Measurements from ENCODE around the gene SLC23A2.
"Not testable (repeated sequence)": the region's sequence is repeated elsewhere in the genome, so short reads cannot be mapped to it uniquely, and the experiment has no call there.

The SLC23A2 gene

DNA sequence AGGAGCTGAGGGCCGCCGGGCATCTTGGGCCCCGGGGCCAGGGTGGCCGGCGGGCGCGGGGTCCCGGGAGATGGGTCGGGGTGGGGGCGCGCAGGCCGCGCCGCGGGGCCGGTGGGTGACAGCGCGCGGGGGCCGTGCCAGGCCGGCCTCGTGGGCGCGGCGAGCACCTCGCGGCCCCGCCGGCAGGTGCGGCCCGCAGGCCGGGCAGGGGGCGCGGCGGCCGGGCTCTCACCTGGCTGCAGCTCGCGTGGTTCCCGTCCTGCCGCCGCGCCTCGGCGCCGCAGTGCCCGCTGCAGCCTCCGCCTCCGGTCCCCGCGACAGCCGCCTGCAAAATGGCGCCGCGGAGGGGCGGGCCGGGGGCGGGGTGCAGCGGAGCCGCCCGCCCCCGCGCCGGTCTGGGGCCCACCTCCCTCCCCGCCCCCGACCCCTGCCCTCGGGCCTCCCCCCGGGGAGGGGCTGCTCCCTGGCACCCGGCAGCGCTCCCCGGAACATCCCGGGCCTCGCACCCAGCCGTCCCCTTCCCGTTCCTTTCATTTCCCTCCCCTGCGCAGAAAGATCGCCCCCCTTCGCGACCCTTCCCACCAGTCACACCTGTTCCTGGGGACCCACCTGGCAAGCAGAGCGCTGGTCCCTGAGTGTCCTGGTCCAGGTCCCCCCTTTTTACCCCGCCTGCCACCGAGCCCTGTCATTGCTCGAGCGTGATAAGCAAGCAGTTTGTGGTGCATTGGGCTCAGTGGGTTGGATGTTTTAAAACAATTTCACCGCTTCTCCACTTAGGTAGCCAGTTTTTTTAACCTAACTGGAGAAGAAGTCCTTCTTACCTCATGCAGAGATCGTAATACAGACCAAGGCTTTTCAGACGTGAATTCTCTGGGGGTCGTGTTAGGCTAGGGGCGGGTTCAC, at the start of gene SLC23A2:
Gene SLC23A2, minus strand, starts transcription at position 337 of the 903 bp plus-strand sequence. CDS start 68,948 bp downstream, outside the sequence.
- DNase-seq: no peak

- DNase-seq: no peak
These were observed 45.5 kb upstream of the SLC23A2 start for GRCh38 chr20:5046656-5047339.

GRCh38 chr20:5045906-5046305, 44.6 kb upstream of the SLC23A2 start:
- DNase-seq: no peak

GRCh38 chr20:5044075-5044620, 42.8 kb upstream of the SLC23A2 start:
- DNase-seq: no peak

GRCh38 chr20:5041433-5041832, 40.1 kb upstream of the SLC23A2 start:
- no peak for DNase-seq

DNA sequence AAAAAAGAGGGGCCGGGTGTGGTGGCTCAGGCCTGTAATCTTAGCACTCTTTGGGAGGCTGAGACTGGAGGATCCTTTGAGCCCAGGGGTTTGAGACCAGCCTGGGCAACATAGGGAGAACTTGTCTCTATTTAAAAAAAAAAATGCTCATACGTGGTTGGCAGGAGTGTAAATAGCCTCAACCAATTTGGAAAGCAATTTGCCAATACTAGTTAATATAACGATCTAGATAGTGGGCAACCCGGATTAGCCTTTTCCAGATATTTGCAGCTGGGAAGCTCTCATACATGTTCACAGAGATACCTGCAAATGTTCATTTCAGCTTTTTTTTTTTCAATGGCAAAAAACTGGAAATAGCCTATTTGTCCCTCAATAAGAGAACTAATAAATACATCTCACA, 39.0 kb upstream of the SLC23A2 start:
- no peak for DNase-seq

DNA sequence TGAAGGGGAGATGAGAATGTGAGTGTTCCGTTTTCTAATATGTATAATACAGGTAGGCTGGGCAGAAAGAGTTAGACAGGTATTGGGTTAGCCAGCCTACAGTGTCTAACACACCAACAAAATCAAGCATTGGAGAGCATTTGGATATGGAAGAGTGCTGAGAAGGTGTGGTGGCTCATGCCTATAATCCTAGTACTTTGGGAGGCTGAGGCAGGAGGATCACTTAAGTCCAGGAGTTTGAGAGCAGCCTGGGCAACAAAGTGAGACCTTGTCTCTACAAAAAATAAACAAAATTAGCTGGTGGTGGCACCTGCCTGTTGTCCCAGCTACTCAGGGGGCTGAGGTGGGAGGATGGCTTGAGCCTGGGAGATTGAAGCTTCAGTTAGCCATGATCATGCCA, 38.6 kb upstream of the SLC23A2 start:
- no peak for DNase-seq

DNA sequence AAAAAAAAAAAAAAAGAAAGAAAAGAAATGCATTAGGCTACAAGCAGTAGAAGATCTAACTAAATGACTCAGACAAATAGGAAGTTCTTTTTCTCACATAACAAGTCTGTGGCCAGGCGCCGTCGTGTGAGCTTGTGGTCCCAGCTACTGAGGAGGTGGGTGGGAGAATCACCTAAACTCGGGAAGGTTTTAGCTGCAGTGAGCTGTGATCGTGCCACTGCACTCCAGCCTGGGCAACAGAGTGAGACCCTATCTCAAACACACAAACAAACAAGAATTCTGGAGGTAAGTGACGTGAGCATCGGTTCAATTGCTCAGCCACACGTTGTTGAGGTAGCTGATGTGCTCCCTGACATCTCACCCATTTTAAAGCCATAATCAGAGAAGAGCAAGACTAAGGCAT, 37.9 kb upstream of the SLC23A2 start:
- DNase-seq: no peak

DNA sequence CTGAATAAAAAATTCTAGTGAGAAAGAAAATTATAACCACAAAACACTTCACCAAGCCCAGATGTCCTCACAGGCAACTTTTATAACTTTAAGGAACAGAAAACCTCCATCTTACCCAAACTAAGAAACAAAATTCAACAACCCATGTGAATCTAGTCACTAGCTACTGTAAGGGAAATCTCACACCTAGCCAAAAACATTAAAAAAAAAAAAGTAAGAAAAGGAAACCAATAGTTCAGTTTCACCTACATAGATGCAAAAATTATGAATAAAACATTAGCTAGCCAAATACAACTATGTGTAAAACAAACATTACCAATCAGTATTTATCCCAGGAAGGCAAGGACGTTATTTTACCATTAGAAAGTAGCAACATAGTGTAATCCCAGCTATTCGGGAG, 35.5 kb upstream of the SLC23A2 start:
- no peak for DNase-seq

- DNase-seq: not testable (repeated sequence)
These were observed 34.2 kb upstream of the SLC23A2 start for GRCh38 chr20:5035518-5035917.

DNA sequence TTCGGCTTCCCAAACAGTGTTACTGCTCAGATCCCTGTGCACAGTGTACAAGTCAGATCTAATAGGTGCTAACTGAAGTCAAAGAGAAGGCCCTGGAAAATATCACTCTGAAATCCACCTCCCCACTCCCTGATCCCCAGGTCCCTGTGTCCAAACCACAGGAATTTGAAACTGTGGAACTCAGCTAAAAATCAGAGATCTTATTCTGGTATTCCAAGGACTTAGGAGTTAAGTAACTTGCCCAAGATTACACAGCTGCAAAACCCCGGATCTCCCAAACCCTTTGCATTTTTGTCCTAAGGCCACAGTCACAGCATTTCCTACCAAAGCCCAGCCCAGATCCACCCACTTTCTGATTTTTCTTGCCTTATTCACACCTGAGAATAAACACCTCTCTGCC, 32.3 kb upstream of the SLC23A2 start:
- no peak for DNase-seq

GRCh38 chr20:5031701-5032100, 30.4 kb upstream of the SLC23A2 start:
- DNase-seq: not testable (repeated sequence)

- no peak for DNase-seq
These were observed 29.9 kb upstream of the SLC23A2 start for GRCh38 chr20:5031206-5031557.

- DNase-seq: no peak
These were observed 29.3 kb upstream of the SLC23A2 start for GRCh38 chr20:5030348-5031205.

DNA sequence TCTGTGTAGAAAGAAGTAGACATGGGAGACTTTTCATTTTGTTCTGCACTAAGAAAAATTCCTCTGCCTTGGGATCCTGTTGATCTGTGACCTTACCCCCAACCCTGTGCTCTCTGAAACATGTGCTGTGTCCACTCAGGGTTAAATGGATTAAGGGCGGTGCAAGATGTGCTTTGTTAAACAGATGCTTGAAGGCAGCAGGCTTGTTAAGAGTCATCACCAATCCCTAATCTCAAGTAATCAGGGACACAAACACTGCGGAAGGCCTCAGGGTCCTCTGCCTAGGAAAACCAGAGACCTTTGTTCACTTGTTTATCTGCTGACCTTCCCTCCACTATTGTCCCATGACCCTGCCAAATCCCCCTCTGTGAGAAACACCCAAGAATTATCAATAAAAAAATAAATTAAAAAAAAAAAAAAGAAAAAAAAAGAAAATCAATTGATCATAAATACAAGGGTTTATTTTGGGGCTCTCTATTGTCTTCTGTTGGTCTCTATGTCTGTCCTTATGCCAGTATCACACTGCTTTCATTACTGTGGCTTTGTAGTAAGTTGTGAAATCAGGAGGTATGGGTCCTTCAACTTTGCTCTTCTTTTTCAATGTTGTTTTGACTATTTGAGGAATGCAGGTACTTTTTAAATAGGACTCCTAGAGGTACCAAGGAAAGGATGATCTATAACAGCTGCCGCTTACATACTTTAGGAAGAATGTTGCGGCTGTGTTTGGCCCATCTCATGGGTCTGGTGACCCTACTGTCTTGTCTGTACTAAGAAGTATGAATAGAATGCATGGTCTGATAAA, 27.1 kb upstream of the SLC23A2 start:
- not testable (repeated sequence) for DNase-seq

DNA sequence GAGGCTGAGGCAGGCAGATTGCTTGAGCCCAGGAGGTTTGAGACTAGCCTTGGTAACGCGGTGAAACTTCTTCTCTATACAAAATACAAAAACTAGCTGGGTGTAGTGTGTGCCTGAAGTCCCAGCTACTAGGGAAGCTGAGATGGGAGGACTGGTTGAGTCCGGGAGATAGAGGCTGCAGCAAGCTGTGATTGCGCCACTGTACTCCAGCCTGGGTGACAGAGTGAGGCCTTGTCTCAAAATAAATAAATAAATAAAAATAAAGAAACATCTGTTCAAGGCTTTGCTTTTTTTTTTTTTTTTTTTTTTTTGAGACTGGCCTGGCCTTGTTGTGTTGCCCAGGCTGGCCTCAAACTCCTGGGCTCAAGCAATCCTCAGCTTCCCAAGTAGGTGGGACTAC, 23.7 kb upstream of the SLC23A2 start:
- no peak for DNase-seq

- DNase-seq: no peak
These were observed 22.8 kb upstream of the SLC23A2 start for GRCh38 chr20:5024103-5024502.

DNA sequence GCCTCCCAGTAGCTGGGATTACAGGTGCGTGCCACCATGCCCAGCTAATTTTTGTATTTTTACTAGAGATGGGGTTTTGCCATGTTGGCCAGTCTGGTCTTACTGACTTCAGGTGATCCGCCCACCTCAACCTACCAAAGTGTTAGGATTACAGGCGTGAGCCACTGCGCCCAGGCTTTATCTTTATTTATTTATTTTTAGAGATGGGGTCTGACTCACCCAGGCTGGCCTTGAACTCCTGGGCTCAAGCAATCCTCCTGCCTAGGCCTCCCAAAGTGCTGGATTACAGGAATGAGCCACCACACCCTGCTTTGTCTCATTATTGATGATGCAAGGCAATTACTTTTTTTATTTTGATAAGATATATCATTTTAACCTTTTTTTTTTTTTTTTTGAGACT, 21.9 kb upstream of the SLC23A2 start:
- DNase-seq: not testable (repeated sequence)

DNA sequence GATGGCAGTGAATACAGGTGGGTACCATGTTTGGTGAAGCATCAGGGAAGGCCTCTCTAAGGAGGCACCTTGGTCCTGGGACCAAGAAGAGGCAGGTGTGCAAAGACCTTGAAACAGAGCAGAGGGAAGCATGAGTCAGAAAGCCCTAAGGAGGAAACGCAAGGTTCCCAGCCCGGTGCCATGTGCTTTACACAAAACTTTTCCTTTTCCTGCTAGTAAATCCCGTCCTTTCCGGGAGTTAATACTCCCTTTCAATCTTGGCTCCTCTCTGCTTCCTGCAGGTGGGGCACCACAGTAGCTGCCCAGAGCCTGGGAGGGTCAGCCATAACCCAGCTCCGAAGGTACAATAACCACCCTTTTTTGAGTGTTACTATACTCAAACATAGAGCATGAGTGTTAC, 19.4 kb upstream of the SLC23A2 start:
- DNase-seq: no peak

GRCh38 chr20:5013682-5014447, 12.6 kb upstream of the SLC23A2 start:
- DNase-seq: no peak

DNA sequence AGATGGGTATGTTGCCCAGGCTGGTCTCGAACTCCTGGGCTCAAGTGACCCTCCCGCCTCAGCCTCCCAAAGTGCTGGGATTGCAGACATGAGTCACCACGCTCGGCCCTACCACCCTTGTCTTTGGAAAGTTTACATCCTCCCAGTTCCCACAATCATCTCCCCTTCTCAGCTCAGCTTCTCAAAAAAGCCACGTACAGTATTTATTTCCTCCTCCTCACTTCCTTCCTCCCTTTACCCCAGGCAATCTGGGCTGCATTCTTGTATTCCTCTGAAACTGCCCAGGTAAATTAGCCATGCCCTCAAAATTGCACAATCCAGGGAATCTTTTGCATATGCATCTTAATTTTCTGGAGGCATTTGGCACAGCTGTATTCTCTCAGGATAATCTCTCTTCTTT, 7.4 kb upstream of the SLC23A2 start:
- DNase-seq: no peak

Data from NCI-H1092 (cell line).